Kidney capillary endothelial cell (primary cell): ENCODE measurements around the gene CLMP.

Experiments used
- DNase-seq: peaks from one replicate; pipeline ENCODE4 v3.0.0-alpha.2; 2018; ENCODE audit warnings: low spot score

CLMP gene

DNA sequence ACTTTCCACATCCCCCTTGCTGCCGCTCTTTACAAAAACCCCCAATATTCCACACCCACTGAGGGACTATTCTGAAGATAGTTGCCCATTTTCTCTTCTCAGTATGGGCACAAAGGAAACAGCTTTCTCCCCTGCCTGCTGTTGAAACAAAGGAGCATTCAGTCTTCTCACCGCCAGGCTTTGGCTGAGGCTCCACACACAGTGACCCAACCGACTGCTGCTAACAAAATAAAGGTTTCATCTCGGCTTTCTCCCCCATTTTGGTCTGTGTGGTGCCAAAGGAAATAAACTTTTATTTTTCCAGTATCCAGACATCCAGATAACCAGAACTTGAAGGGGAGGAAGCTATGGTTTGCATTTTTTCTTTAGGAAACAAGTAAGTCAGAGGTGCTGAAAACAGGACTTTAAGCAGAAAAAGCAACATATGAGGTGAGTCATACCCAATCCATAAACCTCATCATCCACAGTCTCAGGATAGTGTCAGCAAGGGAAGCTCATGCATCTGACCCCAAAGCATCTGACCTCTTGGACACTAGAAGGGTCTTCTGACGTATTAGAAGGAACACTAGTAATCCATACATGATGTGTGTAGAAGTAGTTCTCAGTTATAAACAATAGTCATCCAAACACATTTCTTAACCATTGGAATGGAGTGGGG, 6.4 kb downstream of the CLMP start:
- DNase-seq: peak; percentile 22

DNA sequence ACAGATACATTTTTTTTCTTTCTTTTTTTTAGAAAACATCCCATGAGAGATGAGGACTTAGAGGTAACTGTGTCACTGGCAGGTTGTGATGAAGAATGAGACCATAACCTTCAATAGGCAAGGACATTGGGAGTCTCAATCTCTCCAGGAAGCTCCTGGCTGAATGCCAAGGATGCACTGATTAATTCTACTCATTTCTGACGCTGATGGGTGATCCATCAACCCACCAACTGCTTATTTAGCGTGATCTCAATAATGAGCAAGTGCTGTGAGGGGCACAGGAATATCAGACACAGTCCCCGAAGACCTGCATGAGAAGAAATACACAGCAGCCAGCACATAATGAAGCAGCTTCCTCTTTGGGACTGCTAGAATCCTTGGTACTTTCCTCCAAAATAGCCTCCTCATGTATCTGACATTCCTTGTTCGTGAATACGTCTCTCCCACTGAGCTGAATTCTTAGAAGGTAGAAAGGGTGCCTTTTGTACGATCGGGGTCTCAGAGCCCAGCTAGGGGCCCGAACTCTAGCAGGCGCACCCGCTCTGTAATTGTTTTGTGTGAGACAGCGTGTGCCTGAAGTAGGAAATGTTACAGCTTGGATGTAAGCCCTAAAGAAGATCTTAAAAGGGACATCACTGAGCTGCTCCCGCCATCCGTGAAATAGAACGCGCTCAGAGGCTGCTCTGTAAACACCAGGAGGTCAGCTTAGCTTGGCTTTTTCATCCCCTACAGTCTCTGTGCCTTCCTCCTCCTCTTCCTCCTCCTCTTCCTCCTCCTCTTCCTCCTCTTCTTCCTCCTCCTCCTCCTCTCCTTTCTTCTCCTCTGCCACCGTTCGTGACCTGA, 7.2 kb downstream of the CLMP start:
- no peak for DNase-seq

DNA sequence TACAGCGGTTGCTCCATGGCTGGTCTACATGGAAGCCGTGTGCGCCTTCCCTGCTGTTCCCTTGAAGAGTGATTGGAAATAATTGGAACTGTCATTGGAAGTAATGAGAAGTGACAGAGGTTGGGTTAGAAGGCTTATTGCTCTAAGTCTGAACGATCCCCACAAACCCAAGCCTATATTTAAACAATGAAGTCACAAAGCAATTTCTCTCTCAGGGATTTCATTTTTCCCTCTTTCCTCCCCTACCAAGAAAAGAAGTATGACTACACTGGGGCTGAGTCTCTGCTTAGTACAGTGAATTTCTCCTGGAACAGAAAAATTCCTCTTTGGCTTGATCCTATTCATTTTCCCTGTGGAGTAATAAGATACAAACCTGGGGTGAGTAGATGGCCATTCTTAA, 7.8 kb downstream of the CLMP start:
- DNase-seq: no peak

- no peak for DNase-seq
These were observed 8.8 kb downstream of the CLMP start for GRCh38 chr11:123186286-123186685.

GRCh38 chr11:123185326-123185725, 9.7 kb downstream of the CLMP start:
- no peak for DNase-seq

- DNase-seq: no peak
These were observed 10.5 kb downstream of the CLMP start for GRCh38 chr11:123184531-123184930.

GRCh38 chr11:123183391-123184099, 11.5 kb downstream of the CLMP start:
- DNase-seq: no peak

DNA sequence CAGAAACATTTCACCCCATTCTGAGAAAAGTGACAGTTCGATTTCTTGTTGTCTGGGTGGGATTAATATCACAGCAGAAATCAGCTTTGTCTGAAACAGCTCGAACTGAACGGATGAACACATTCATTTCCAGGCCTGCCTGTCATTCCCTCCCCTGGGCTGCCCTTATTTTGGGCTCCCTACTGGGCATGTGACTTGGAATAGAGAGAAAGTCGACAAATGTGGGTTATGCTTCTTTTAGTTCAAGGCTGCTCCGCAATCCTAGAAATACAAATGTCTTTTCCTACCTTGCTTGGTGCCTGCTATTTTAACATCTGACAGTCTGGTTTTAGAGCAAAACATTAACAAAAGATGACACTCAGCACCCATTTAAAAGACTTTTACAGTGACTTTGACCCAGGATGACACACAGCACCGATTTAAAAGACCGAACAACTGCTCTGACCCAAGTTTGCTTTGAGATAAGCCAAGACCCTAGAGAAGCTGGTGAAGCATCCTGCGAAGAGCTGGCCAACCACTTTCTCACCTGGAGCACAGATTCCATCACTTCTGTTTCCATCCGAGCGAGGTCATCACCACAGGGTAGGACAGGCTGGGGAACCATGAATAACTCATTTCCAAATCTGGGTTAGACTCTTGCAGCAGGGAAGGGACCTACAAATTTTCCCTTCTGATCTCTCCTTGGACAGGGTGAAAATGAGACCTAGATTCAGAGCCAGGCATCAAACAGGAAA, 13.1 kb downstream of the CLMP start:
- no peak for DNase-seq

DNA sequence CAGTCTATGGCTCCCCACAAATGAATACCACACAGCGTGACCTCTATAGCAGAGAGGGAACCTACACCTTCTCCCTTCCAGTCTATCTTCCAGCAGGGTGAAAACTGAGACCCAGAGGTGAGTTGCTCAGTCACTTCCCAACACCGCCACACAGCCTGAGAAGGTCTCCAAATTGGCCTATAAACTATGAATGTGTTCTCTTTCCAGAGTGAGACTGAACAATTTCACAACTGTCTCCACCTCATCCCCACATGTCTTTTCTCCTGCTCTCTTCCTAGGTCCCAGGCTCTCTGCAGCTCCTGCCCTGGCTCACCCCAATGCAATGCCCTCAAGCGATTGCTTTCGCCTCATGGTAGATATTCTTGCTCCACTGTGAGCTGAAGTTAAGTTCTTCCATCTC, 14.0 kb downstream of the CLMP start:
- no peak for DNase-seq

DNA sequence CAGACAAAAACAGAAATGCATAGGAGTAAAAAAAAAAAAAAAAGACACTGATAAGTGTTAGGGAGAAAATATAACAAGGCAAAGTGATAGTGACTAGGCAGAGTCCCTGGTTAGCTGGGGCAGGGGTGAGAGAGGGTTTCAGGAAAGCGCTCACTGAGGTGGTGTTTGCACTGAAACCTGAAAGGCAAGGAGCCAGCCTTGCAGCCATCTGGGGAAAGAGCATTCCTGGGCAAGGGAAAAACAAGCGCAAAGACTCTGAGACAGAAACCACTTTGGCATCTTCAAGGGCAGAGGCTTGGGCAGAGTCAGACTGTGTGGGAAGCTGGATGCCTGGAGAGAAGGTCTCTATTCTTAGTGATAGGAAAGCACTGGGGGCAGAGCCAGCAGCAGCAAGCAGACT, 14.5 kb downstream of the CLMP start:
- no peak for DNase-seq

DNA sequence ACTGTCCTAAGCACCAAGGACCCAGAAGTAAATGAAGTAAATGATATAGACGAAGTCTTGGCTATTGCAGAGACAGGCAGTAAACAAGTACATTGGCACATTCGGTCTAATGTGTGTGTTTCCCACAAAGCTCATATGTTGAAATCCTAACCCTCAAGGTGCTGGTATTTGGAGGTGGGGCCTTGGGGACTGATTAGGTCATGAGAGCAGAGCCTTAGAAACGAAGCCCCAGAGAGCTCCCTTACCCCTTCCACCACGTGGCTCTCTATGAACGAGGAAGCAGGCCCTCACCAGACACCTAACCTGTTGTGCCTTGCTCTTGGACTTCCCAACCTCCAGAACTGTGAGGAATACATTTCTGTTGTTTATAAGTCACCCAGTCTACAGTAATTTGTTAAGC, 14.9 kb downstream of the CLMP start:
- no peak for DNase-seq

DNA sequence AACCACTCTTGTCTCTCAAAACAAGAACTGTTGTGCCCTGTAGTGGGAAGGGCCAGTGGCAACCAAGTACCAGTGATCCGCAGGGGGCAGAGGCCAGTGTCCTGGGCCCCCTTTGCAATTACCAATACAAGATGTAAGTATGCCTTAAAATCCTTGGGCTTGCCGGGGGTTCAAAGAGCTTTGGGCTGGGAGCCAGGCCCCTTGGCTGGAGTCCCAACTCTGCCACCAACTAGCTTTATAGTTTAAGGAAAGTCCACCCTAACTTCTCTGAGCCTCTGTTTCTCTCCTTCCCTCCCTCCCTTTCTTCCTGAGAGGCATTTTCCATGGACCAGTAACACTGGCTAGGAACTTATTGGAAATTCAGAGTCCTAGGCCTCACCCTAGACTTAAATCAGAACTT, 15.5 kb downstream of the CLMP start:
- DNase-seq: no peak

DNA sequence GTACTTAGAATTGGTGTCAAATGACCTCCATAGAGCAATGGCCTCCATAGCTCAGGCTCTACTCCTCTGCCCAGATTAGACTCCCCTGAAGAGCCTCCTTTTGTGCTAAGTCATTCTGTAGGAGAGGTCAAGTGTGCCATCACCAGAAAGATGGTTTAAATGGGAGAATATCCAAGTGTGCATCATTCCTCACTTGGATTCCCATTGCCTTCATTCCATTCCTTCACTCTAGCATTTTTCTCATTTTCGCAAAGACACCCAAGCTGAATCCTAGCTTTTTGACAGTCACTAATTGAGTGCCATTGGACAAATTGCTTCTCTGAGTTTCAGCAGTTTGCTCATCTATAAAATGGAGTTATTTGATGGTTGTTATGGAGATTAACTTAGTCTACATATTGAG, 16.9 kb downstream of the CLMP start:
- DNase-seq: no peak

DNA sequence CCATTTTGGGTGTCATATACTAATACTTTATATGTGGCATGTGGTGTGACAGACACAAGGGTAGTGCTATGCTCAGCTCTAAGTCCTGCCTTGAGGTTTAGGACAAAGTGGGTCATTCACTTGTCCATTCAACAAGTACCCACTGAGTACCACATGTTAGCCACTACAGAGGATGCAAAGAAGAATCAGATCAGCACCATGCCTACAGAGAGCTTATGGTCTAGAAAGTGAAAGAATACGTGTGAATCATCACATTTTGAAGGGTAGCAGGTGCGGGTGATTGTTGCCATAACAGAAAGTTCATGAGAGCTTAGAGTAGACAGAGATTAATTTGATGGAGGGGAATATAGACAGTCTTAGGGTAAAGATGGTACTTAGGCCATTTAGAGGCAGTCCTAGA, 18.3 kb downstream of the CLMP start:
- DNase-seq: no peak

DNA sequence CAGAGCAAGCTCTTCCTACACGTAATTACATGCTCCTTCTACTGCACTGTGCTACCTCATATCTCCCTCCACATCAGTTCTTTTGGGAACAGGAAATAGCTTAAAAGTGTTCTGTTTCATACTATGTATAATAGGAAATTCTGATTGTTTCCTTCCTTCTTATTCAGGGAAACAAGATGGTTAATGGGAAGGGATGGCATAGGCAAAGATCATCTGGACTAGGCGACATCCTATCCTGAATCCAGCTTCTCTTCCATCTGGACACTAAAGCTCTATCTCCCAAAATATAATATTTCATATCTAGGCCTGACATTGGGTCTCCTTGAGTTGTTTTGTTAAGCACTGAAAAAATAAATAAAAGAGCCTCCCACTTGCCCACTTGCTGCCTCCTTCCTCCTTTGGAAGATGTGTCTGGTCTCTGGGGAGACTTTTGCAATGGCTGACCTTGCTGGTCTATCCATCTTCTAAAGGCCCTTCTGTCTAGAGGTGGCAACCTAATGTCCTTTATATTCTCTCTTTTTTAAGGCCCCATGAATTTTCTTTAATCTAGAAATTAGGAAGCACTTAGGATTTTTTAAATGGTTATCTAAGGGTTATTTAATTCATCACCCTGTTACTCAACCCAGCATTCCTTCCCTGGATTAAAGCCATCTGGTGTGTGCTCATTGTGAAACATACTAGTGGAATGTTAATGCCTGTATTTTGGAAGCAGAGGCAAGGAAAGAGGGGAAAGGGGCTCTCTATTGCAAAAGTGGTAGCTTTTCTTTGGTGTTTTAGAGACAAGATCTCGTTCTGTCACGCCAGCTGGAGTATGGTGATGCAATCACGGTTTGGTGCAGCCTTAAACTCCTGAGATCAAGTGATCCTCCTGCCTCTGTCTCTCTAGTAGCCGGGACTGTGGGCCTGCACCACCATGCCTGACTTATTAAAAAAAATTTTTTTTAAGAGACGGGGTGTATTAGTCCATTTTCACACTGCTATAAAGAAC, 20.6 kb downstream of the CLMP start:
- no peak for DNase-seq

DNA sequence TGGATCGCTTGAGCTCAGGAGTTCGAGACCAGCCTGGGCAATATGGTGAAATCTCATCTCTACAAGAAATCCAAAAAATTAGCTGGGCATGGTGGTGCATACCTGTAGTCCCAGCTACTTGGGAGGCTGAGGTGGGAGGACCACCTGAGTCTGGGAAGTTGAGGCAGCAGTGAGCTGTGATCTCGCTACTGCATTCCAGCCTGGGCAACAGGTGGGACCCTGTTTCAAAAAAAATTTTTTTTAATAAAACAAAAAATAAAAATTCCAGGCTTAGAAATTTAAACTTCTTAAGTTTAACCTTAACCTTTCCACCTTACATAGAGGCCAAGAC, 21.2 kb downstream of the CLMP start:
- DNase-seq: no peak

GRCh38 chr11:123173040-123173855, 21.8 kb downstream of the CLMP start:
- no peak for DNase-seq

- no peak for DNase-seq
These were observed 24.1 kb downstream of the CLMP start for GRCh38 chr11:123170929-123171328.

GRCh38 chr11:123169821-123170220, 25.2 kb downstream of the CLMP start:
- no peak for DNase-seq

DNA sequence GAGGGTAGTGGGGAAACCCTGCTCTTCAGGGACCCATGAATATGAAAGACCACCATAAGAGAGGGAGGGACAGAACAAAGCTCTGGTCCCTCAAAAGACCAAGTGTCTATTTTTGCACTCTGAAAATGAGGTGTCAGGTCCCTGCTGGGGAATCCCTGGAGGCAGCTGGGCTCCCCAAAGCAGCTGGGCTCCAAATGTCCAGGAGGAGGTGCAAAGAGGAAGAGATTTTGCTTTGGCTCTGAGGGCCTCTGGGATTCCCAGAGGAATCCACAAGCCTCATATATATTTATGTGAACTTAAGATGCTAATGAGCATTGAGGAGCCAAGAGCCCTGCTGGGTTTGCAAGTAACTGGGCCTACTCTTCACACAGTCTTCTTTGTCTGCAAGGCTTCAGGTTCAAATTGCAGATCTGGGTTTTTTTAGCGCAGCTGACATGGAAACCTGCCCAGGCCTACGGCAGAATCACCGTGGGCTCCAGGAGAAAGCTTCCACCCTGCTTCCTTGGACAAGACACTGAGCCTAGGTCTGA, 26.0 kb downstream of the CLMP start:
- no peak for DNase-seq
